ENCODE results near the gene AKR1B1.

GRCh38 chr7:134405299-134405698 lies 53.6 kb downstream of the AKR1B1 start:
- TF ChIP-seq ZNF274 (IDR thresholded peaks at IDR 0.05; ENCODE audit: low read depth, low read length) (no peak), YY1 (IDR thresholded peaks at IDR 0.05; ENCODE audit: insufficient read depth, insufficient read length) (no peak), SUZ12 (IDR thresholded peaks at IDR 0.05; ENCODE audit: extremely low read depth, insufficient read depth, insufficient read length) (no peak)
